TTC549 (cell line): ENCODE results near the gene MACROD1.

Experiments
- FAIRE-seq: peaks from 2 replicates; lab custom pipeline; 2012; peaks lifted over from hg19 to GRCh38; lab: Jason Lieb, UNC

MACROD1 gene

GRCh38 chr11:64110465-64111375 lies 55.2 kb downstream of the MACROD1 start:
- FAIRE-seq, result no peak

- FAIRE-seq, result no peak
Observed at GRCh38 chr11:64109332-64109731, 56.6 kb downstream of the MACROD1 start.

GRCh38 chr11:64107303-64107702 lies 58.6 kb downstream of the MACROD1 start:
- no peak for FAIRE-seq

- no peak for FAIRE-seq
Observed at GRCh38 chr11:64104632-64105031, 61.3 kb downstream of the MACROD1 start.

- no peak for FAIRE-seq
Observed at GRCh38 chr11:64103277-64103985, 62.5 kb downstream of the MACROD1 start.

- FAIRE-seq, result no peak
Observed at GRCh38 chr11:64102005-64102738, 63.7 kb downstream of the MACROD1 start.

- no peak for FAIRE-seq
Observed at GRCh38 chr11:64101461-64101860, 64.5 kb downstream of the MACROD1 start.

- no peak for FAIRE-seq
Observed at GRCh38 chr11:64100782-64101353, 65.0 kb downstream of the MACROD1 start.

GRCh38 chr11:64100360-64100759 lies 65.6 kb downstream of the MACROD1 start:
- no peak for FAIRE-seq

GRCh38 chr11:64099436-64099835 lies 66.5 kb downstream of the MACROD1 start:
- no peak for FAIRE-seq

GRCh38 chr11:64098318-64098831 lies 67.5 kb downstream of the MACROD1 start:
- no peak for FAIRE-seq

- FAIRE-seq, result no peak
Observed at GRCh38 chr11:64097468-64098317, 68.2 kb downstream of the MACROD1 start.

- no peak for FAIRE-seq
Observed at GRCh38 chr11:64096835-64097234, 69.1 kb downstream of the MACROD1 start.

GRCh38 chr11:64095949-64096348 lies 70.0 kb downstream of the MACROD1 start:
- FAIRE-seq, result no peak

GRCh38 chr11:64095273-64095817 lies 70.6 kb downstream of the MACROD1 start:
- no peak for FAIRE-seq

GRCh38 chr11:64094463-64095260 lies 71.3 kb downstream of the MACROD1 start:
- no peak for FAIRE-seq

GRCh38 chr11:64093233-64094039 lies 72.5 kb downstream of the MACROD1 start:
- no peak for FAIRE-seq

GRCh38 chr11:64092761-64093136 lies 73.2 kb downstream of the MACROD1 start:
- no peak for FAIRE-seq

GRCh38 chr11:64092111-64092760 lies 73.7 kb downstream of the MACROD1 start:
- FAIRE-seq, result no peak
